Measurements from ENCODE around the gene AIG1.

DNA sequence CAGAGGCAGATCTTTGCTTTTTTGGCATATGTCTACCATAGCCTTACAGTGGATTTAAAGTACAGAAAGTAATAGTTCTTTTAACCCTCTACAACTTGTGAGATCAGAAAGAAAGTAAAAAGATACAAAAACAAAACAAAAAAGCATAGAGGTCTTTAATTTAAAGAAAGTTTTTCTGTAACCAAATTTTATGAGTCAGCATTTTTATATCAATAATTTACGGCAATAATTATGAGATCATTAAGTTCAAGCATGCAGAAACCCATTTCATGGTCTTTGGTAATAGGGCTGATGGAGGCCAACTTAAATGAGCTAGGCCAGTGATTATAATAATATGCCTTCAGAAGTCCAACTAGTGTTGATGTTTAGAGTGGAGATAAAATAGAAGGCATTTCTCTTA lies 145.9 kb downstream of the AIG1 start:
- no peak for TF ChIP-seq EZH2 (IDR thresholded peaks at IDR 0.05)
- no peak for TF ChIP-seq POLR2AphosphoS5 (IDR thresholded peaks at IDR 0.05; ENCODE audit: borderline replicate concordance, low read depth, low read length)
- no peak for TF ChIP-seq FOXP2 (optimal IDR thresholded peaks at IDR 0.05; ENCODE audit: control extremely low read depth, extremely low read length, insufficient read depth)

Measured in SK-N-MC (cell line).